OCI-LY3 (cell line): ENCODE results near the gene GDPGP1.

Experiments
- H2AFZ ChIP-seq: fragments of 200-600, 300-600 bp; shearing (Covaris generic); 2 replicates; pipeline ENCODE4 v1.6.0; 2014; ENCODE audit warnings: antibody characterized with exemption, low read depth, low read length
- H3K27ac ChIP-seq: fragments of 200-600, 300-600 bp; sonication (generic); 2 replicates; pipeline ENCODE4 v1.5.1; 2014; ENCODE audit warnings: mild to moderate bottlenecking, low read length, moderate library complexity, mixed read lengths
- H3K27me3 ChIP-seq: fragments of 200-600, 300-600 bp; sonication (generic); 2 replicates; pipeline ENCODE4 v1.6.1; 2014; ENCODE audit warnings: low read depth, low read length, mixed read lengths
- H3K36me3 ChIP-seq: fragments of 200-600, 300-600 bp; sonication (generic); replicated peaks from 2 replicates; pipeline ENCODE3; 2014; ENCODE audit warnings: low read depth, low read length, mixed read lengths
- H3K4me1 ChIP-seq: fragments of 300-600, 200-600 bp; sonication (generic); 2 replicates; pipeline ENCODE4 v1.6.1; 2014; ENCODE audit warnings: low read length, mixed read lengths
- H3K4me2 ChIP-seq: fragments of 200-600, 300-600 bp; sonication (generic); 2 replicates; pipeline ENCODE4 v1.6.1; 2014; ENCODE audit warnings: low read length, mixed read lengths
- H3K4me3 ChIP-seq: fragments of 300-600, 200-600 bp; sonication (generic); 2 replicates; pipeline ENCODE4 v1.5.1; 2014; ENCODE audit warnings: antibody characterized with exemption, mild to moderate bottlenecking, low read length, moderate library complexity
- H3K79me2 ChIP-seq: fragments of 300-600, 200-600 bp; shearing (Covaris generic); 2 replicates; pipeline ENCODE4 v1.6.1; 2014; ENCODE audit warnings: mild to moderate bottlenecking, low read length, mixed read lengths
- H3K9ac ChIP-seq: fragments of 300-600, 200-600 bp; shearing (Covaris generic); 2 replicates; pipeline ENCODE4 v1.6.0; 2014; ENCODE audit warnings: mild to moderate bottlenecking, low read length, moderate library complexity
- H3K9me3 ChIP-seq: fragments of 200-600, 300-600 bp; shearing (Covaris generic); 2 replicates; pipeline ENCODE4 v1.6.1; 2014; ENCODE audit warnings: low read length, mixed read lengths; ENCODE audit not compliant: insufficient read depth
- H4K20me1 ChIP-seq: fragments of 200-600, 300-600 bp; sonication (generic); 2 replicates; pipeline ENCODE4 v1.6.1; 2016; ENCODE audit warnings: low read length, mixed read lengths; ENCODE audit not compliant: insufficient read depth
- EZH2phosphoT487 ChIP-seq: fragments of 200-600 bp; shearing (Covaris generic); IDR thresholded peaks from 2 replicates; pipeline ENCODE4 v1.6.1; 2018; ENCODE audit warnings: antibody characterized with exemption, mixed run types, low read depth
- TF ChIP-seq, protein P1 (sequence below): fragments of 200-600, 300-600 bp; sonication (generic); IDR thresholded peaks from 2 replicates; pipeline ENCODE4 v1.5.1; 2014; ENCODE audit warnings: antibody characterized with exemption, low read length, low read depth

GDPGP1 gene

DNA sequence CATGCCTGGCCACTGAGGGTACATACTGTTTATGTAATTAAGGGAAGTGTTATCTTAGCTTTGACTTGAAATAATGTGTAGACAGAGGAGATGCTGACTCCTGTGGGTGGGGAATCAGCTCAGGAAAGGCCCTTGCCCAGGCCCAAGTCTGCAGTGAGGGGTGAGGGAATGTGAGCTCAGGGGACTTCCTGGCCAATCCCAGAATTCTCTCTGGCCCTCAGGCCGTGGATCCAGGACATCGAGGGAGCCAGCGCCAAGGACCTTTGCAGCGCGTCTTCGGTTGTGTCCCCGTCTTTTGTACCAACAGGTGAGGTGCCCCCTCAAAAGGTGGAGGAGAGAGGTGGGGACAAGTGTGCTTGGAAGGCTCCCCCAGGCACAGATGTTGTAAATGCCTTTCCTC is 6.7 kb upstream of the GDPGP1 start:
- Histone ChIP-seq H3K36me3 (peaks cover 24% of the 10 kb centered on the region), H3K27me3 (no peaks in the 10 kb centered on the region), H2AFZ (no peak overlapping the region), H3K4me1 (no peaks in the 10 kb centered on the region), H4K20me1 (no peaks in the 10 kb centered on the region; the same call in 1 of the 2 replicates), H3K4me2 (no peak overlapping the region), H3K27ac (no peak overlapping the region), H3K79me2 (no peaks in the 10 kb centered on the region), H3K9me3 (no peaks in the 10 kb centered on the region), H3K4me3 (no peak overlapping the region), H3K9ac (no peak overlapping the region)
- TF ChIP-seq, protein P1, sequence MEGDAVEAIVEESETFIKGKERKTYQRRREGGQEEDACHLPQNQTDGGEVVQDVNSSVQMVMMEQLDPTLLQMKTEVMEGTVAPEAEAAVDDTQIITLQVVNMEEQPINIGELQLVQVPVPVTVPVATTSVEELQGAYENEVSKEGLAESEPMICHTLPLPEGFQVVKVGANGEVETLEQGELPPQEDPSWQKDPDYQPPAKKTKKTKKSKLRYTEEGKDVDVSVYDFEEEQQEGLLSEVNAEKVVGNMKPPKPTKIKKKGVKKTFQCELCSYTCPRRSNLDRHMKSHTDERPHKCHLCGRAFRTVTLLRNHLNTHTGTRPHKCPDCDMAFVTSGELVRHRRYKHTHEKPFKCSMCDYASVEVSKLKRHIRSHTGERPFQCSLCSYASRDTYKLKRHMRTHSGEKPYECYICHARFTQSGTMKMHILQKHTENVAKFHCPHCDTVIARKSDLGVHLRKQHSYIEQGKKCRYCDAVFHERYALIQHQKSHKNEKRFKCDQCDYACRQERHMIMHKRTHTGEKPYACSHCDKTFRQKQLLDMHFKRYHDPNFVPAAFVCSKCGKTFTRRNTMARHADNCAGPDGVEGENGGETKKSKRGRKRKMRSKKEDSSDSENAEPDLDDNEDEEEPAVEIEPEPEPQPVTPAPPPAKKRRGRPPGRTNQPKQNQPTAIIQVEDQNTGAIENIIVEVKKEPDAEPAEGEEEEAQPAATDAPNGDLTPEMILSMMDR = no peak
- no peak for TF ChIP-seq EZH2phosphoT487

- H3K4me2 ChIP-seq = no peak overlapping the region
- H3K4me3 ChIP-seq = no peak overlapping the region
- peaks cover 5% of the 10 kb centered on the region for H3K4me1 ChIP-seq
- no peaks in the 10 kb centered on the region; the same call in 1 of the 2 replicates for H4K20me1 ChIP-seq
- no peak overlapping the region for H2AFZ ChIP-seq
- TF ChIP-seq, protein P1 = no peak
- no peak for TF ChIP-seq EZH2phosphoT487
- no peaks in the 10 kb centered on the region for H3K27me3 ChIP-seq
- no peak overlapping the region for H3K9ac ChIP-seq
- peaks cover 24% of the 10 kb centered on the region for H3K36me3 ChIP-seq
- peaks cover 3% of the 10 kb centered on the region; the same call in 1 of the 2 replicates for H3K79me2 ChIP-seq
- H3K27ac ChIP-seq = no peak overlapping the region
- H3K9me3 ChIP-seq = no peaks in the 10 kb centered on the region
These were observed 5.9 kb upstream of the GDPGP1 start for GRCh38 chr15:90227816-90228772.

DNA sequence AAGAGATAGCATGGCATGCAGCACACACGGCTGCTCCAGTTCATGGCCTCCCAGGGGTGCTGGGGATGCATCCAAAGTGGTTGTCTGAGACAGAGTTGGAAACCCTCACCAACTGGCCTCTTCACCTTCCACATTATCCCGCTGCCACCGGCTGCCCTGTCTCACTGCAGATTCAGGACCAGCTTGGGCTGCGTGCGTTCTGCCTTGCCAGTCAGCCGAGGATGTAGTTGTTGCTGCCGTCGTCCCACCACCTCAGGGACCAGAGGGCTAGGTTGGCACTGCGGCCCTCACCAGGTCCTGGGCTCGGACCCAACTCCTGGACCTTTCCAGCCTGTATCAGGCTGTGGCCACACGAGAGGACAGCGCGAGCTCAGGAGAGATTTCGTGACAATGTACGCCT is 5.0 kb upstream of the GDPGP1 start:
- Histone ChIP-seq H3K4me2 (no peak overlapping the region), H4K20me1 (no peaks in the 10 kb centered on the region; the same call in 1 of the 2 replicates), H3K4me3 (no peak overlapping the region), H2AFZ (no peak overlapping the region), H3K27ac (no peak overlapping the region), H3K9ac (no peak overlapping the region), H3K4me1 (peaks cover 5% of the 10 kb centered on the region), H3K36me3 (peaks cover 24% of the 10 kb centered on the region), H3K79me2 (peaks cover 4% of the 10 kb centered on the region; the same call in 1 of the 2 replicates), H3K27me3 (no peaks in the 10 kb centered on the region), H3K9me3 (no peaks in the 10 kb centered on the region)
- TF ChIP-seq EZH2phosphoT487 = no peak
- TF ChIP-seq, protein P1 = no peak

DNA sequence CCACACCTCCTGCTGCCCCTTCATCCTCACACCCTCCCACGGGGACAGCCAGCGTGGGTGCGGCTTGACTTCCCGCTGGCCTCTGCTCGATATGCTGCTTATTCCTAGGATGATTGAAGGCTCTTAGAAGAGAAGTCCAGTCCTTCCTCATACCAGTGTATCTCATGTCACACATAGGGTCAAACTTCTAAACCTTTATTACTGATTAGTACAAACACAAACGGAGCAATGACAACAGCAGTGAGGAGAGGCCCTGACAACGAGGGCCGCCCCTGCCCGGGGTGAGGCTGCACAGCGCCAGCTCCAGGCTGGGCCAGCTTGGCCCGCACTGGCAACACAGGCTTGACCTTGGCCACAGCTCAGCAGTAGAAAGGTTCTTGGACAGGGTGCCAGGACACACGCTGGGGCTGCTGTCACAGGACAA is 3.9 kb upstream of the GDPGP1 start:
- TF ChIP-seq EZH2phosphoT487 = no peak
- TF ChIP-seq, protein P1 = no peak
- Histone ChIP-seq H3K4me1 (peaks cover 11% of the 10 kb centered on the region), H3K36me3 (peaks cover 24% of the 10 kb centered on the region), H2AFZ (no peak overlapping the region), H3K27me3 (no peaks in the 10 kb centered on the region), H3K27ac (no peak overlapping the region), H4K20me1 (no peaks in the 10 kb centered on the region; the same call in 1 of the 2 replicates), H3K4me3 (no peak overlapping the region), H3K4me2 (no peak overlapping the region), H3K9me3 (no peaks in the 10 kb centered on the region), H3K79me2 (peaks cover 4% of the 10 kb centered on the region; the same call in 1 of the 2 replicates), H3K9ac (no peak overlapping the region)
